Measurements from ENCODE around the gene ART5. TPM values are rescaled to one million over a fixed set of nuclear protein-coding genes. Genes with fewer than 3 reads are reported as not detected.

ART5 gene
- total and polyA plus RNA-seq, 12 donors, result 0.13 to 0.78 (median 0.30) TPM; not detected in 5

DNA sequence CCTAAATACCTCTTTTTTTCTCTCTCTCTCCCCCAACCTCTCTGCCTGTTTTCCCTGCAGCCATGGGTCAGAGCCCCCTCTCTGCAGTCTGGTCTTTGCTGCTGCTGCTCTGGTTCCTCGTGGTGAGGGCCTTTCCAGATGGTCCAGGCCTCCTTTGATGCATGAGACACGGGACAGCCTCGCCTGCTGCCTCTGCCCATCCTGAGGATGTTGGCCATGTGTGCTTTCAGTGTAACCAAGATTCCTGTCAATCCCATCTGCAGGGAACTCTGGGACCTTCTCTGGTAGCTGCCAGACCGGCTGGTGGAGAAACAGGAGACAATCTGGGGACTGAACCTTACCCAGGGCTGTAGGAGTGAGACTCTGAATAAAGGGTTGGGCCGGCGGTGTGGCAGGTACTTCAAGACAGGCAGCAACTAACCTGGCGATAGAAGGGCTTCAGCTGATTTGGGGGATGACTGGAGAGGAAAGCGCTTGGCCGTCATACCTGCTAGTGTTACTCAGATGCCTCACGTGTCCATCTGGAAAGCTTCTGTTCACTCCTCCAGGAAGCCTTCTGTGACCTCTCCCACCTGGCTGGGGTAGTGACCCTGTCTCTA is 22.3 kb upstream of the ART5 start:
- Histone ChIP-seq H3K36me3 (replicated peaks in 1 of 2) (peaks cover 0 to 33% of the 10 kb centered on the region in 2 donors), H3K4me1 (replicated peaks in 1 of 2) (no peaks in the 10 kb centered on the region), H3K9me3 (replicated peaks in 1 of 3) (no peaks in the 10 kb centered on the region), H3K4me3 (no peak overlapping the region), H3K27ac (no peak overlapping the region), H3K27me3 (no peaks in the 10 kb centered on the region)
- 87 to 92% (median 91%) methylated on average over 10 of the region's 10 CpGs for WGBS, 4 donors
- intact Hi-C loops (cut with DNase I), result no loop called here
- no peak for DNase-seq
- TF ChIP-seq, protein P1, sequence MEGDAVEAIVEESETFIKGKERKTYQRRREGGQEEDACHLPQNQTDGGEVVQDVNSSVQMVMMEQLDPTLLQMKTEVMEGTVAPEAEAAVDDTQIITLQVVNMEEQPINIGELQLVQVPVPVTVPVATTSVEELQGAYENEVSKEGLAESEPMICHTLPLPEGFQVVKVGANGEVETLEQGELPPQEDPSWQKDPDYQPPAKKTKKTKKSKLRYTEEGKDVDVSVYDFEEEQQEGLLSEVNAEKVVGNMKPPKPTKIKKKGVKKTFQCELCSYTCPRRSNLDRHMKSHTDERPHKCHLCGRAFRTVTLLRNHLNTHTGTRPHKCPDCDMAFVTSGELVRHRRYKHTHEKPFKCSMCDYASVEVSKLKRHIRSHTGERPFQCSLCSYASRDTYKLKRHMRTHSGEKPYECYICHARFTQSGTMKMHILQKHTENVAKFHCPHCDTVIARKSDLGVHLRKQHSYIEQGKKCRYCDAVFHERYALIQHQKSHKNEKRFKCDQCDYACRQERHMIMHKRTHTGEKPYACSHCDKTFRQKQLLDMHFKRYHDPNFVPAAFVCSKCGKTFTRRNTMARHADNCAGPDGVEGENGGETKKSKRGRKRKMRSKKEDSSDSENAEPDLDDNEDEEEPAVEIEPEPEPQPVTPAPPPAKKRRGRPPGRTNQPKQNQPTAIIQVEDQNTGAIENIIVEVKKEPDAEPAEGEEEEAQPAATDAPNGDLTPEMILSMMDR (IDR thresholded peaks at IDR 0.05), result no peak
- no peak for TF ChIP-seq POLR2A (IDR thresholded peaks at IDR 0.05)

DNA sequence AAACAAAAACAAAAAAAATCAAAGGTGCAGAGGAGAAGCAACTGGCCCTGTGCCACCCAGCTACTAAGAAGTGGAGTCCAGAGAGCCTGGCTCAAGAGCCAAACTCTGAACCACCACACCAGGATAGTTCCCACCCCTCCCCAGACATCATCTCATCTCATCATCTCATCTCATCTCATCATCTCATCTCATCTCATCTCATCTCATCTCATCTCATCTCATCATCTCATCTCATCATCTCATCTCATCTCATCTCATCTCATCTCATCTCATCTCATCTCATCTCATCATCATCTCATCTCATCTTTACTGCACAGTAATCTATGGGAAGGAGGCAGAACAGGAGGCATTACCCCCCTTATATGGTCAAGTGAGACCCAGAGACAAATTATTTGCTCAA is 21.1 kb upstream of the ART5 start:
- no peak overlapping the region for H3K4me3 ChIP-seq
- no peaks in the 10 kb centered on the region for H3K9me3 ChIP-seq (replicated peaks in 1 of 3)
- H3K4me1 ChIP-seq (replicated peaks in 1 of 2), result no peaks in the 10 kb centered on the region
- no peak for TF ChIP-seq POLR2A (IDR thresholded peaks at IDR 0.05)
- TF ChIP-seq, protein P1 (IDR thresholded peaks at IDR 0.05), result no peak
- no peak overlapping the region for H3K27ac ChIP-seq
- intact Hi-C loops (cut with DNase I), result no loop called here
- peaks cover 0 to 25% of the 10 kb centered on the region in 2 donors for H3K36me3 ChIP-seq (replicated peaks in 1 of 2)
- DNase-seq, result no peak
- H3K27me3 ChIP-seq, result no peaks in the 10 kb centered on the region

DNA sequence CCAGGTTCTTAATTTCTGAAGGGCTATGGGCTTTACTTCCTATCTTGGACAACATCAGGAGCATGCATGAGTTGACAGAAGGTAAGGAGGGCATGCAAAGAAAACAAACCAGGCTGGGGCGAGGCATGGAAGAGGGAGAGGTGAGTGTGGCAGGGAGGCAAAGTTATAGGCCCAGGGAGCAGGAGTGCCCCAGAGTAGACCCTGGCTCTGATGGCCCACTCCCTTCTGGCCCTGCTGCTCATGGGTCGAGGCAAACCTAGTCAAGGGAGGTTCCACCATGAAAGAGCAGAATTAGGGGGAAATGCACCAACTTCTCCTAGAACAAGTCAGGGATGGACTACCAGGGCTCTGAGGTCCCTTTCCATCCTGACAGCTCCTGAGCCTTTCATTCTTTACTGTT is 19.2 kb upstream of the ART5 start:
- intact Hi-C loops (cut with DNase I), result no loop called here
- H3K36me3 ChIP-seq (replicated peaks in 1 of 2), result peaks cover 0 to 7% of the 10 kb centered on the region in 2 donors
- H3K27me3 ChIP-seq, result no peaks in the 10 kb centered on the region
- H3K27ac ChIP-seq, result no peak overlapping the region
- WGBS, 4 donors, result 83 to 97% (median 87%) methylated on average over 2 of the region's 2 CpGs
- H3K4me3 ChIP-seq, result no peak overlapping the region
- H3K9me3 ChIP-seq (replicated peaks in 1 of 3), result no peaks in the 10 kb centered on the region
- TF ChIP-seq POLR2A (IDR thresholded peaks at IDR 0.05), result no peak
- TF ChIP-seq, protein P1 (IDR thresholded peaks at IDR 0.05), result no peak
- no peak for DNase-seq
- no peaks in the 10 kb centered on the region for H3K4me1 ChIP-seq (replicated peaks in 1 of 2)

DNA sequence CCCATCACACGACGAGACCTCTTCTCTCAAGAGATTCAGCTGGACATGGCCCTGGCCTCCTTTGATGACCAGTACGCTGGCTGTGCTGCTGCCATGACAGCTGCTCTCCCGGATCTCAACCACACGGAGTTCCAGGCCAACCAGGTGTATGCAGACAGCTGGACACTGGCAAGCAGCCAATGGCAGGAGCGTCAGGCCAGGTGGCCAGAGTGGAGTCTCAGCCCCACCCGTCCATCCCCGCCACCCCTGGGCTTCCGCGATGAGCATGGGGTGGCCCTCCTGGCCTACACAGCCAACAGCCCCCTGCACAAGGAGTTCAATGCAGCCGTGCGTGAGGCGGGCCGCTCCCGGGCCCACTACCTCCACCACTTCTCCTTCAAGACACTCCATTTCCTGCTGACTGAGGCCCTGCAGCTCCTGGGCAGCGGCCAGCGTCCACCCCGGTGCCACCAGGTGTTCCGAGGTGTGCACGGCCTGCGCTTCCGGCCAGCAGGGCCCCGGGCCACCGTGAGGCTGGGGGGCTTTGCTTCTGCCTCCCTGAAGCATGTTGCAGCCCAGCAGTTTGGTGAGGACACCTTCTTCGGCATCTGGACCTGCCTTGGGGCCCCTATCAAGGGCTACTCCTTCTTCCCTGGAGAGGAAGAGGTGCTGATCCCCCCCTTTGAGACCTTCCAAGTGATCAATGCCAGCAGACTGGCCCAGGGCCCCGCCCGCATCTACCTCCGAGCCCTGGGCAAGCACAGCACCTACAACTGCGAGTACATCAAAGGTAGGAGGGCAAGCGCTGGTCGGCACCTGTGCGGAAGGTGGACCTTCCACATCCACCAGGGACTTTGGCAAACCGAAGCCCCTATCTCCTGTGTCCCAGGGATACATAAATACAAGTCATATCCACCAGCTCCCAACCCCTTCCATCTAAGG is 18.1 kb upstream of the ART5 start:
- Histone ChIP-seq H3K4me1 (replicated peaks in 1 of 2) (no peaks in the 10 kb centered on the region), H3K4me3 (no peak overlapping the region), H3K9me3 (replicated peaks in 1 of 3) (no peaks in the 10 kb centered on the region), H3K36me3 (replicated peaks in 1 of 2) (no peaks in the 10 kb centered on the region), H3K27ac (no peak overlapping the region), H3K27me3 (no peaks in the 10 kb centered on the region)
- DNase-seq, result no peak
- 89 to 92% (median 91%) methylated on average over 25 to 33 of the region's 33 CpGs for WGBS, 4 donors
- TF ChIP-seq, protein P1 (IDR thresholded peaks at IDR 0.05), result no peak
- TF ChIP-seq POLR2A (IDR thresholded peaks at IDR 0.05), result no peak
- intact Hi-C loops (cut with DNase I), result no loop called here

Measured in adrenal gland (tissue), 12 donors.